DOHH2 (cell line): ENCODE results near the gene UNC5A.

Experiments
- EZH2phosphoT487 ChIP-seq: fragments of 200-600 bp; sonication (generic); IDR thresholded peaks from 2 replicates; pipeline ENCODE4 v1.6.1; 2017; ENCODE audit warnings: borderline replicate concordance, mild to moderate bottlenecking, antibody characterized with exemption, low read length, moderate library complexity, mixed read lengths
- TF ChIP-seq, protein P1 (sequence below): fragments of 200-600 bp; sonication (generic); IDR thresholded peaks from one replicate; pipeline ENCODE4 v1.5.1; 2014; ENCODE audit warnings: antibody characterized with exemption, mild to moderate bottlenecking, low read depth, low read length; ENCODE audit not compliant: poor library complexity, severe bottlenecking

DNA sequence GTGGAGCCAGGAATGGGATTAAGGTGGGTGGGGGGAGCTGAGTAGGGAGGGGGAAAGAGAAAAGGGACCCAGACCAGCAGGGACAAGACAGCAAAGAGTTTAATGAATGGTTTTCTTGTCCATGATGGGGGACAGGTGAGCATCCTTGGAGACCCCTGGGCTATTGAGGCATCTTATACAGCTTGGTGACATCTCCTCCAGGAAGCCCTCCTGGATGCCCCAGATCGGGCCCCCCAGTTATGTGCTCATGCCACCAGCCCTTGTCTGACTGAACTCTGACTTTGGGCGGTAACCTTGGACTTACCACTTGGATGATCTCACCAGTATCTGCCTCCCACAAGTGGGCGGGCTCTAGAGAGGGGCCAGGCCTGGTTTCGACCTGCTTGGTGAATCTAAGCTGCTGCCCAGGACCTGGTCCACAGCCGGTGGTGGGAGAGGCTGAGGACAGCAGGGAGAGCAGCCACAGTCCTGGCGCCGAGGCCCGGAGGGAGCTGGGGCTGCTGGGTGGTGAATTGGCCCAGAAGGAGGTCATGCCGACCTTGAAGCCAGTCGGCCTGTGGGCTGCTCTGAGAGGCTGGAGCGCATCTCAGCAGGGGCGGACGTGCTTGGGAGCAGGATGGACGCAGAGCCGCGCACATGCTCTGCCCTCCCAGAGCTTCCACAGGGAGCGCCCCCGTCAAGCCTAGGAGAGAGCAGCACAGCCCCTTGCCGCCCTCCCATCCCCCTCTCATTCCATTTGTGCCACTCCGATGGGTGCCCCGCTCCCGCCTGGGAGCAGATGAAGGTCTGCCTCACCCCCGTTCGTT, 36.2 kb downstream of the UNC5A start:
- TF ChIP-seq, protein P1, sequence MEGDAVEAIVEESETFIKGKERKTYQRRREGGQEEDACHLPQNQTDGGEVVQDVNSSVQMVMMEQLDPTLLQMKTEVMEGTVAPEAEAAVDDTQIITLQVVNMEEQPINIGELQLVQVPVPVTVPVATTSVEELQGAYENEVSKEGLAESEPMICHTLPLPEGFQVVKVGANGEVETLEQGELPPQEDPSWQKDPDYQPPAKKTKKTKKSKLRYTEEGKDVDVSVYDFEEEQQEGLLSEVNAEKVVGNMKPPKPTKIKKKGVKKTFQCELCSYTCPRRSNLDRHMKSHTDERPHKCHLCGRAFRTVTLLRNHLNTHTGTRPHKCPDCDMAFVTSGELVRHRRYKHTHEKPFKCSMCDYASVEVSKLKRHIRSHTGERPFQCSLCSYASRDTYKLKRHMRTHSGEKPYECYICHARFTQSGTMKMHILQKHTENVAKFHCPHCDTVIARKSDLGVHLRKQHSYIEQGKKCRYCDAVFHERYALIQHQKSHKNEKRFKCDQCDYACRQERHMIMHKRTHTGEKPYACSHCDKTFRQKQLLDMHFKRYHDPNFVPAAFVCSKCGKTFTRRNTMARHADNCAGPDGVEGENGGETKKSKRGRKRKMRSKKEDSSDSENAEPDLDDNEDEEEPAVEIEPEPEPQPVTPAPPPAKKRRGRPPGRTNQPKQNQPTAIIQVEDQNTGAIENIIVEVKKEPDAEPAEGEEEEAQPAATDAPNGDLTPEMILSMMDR, result no peak
- no peak for TF ChIP-seq EZH2phosphoT487
